GM18517 (cell line): ENCODE measurements around the gene OGDH.

Source experiments
- ATAC-seq: cut with Tn5 transposase; IDR thresholded peaks from one replicate; pipeline ENCODE4 v1.9.1; 2021; ENCODE audit warnings: mild to moderate bottlenecking, moderate library complexity; ENCODE audit not compliant: unreplicated experiment

OGDH gene

DNA sequence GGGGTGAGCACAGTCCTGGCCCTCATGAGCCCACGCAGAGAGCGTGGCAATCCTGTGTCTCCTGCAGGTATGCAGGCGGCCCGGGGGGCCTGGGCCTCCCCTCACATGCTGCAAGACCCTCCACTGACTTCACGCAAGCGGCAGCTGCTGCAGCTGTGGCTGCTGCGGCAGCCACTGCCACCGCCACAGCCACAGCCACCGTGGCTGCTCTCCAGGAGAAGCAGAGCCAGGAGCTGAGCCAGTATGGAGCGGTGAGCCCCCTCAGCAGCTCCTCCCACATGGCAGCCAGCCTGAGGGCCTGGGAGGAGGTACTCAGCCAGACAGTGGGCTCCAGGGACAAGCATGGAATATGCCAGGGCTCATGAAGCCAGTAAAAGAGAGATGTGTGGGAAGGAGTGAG lies 150.9 kb downstream of the OGDH start:
- no peak for ATAC-seq

DNA sequence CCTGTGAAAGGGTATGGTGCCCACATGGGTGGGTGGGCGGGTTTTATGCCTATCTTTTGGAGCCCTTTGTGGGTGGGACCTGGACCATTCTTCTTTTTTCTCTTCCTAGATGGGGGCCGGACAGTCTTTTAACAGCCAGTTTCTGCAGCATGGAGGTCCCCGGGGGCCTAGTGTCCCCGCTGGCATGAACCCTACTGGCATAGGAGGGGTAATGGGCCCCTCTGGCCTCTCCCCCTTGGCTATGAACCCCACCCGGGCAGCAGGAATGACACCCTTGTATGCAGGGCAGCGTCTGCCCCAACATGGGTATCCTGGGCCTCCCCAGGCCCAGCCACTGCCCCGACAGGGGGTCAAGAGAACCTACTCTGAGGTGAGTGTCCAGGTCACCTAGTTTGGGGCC lies 151.3 kb downstream of the OGDH start:
- no peak for ATAC-seq
